ENCODE results near the gene NTRK1. TPM values are rescaled to one million over a fixed set of nuclear protein-coding genes. Genes with fewer than 3 reads are reported as not detected.

The NTRK1 gene
- total RNA-seq, 6 experiments from 2014 or later: 0.10 TPM; not detected in 5

DNA sequence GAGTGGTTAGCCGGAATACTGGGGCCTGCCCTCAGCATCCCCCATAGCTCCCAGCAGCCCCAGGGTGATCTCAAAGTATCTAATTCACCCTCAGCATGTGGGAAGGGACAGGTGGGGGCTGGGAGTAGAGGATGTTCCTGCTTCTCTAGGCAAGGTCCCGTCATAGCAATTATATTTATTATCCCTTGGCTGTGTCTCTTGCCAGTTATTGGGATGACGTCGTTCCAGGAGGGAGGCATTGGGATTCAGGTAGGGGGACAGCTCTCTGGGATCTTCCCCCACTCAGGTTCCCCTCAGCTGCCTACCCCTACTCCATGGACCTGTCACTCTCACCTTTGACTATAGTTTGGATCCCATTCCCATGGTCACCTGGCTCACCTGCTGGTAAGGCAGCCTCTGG is 21.0 kb downstream of the NTRK1 start:
- Mint-ChIP-seq H3K27ac (no peak overlapping the region), H3K4me1 (ENCODE audit: low read depth) (no peaks in the 10 kb centered on the region), H3K27me3 (ENCODE audit: insufficient read depth) (peaks cover 52% of the 10 kb centered on the region), H3K4me3 (no peak overlapping the region), H3K36me3 (ENCODE audit: low read depth) (no peaks in the 10 kb centered on the region), H3K9me3 (no peaks in the 10 kb centered on the region)
- TF ChIP-seq, protein P1, sequence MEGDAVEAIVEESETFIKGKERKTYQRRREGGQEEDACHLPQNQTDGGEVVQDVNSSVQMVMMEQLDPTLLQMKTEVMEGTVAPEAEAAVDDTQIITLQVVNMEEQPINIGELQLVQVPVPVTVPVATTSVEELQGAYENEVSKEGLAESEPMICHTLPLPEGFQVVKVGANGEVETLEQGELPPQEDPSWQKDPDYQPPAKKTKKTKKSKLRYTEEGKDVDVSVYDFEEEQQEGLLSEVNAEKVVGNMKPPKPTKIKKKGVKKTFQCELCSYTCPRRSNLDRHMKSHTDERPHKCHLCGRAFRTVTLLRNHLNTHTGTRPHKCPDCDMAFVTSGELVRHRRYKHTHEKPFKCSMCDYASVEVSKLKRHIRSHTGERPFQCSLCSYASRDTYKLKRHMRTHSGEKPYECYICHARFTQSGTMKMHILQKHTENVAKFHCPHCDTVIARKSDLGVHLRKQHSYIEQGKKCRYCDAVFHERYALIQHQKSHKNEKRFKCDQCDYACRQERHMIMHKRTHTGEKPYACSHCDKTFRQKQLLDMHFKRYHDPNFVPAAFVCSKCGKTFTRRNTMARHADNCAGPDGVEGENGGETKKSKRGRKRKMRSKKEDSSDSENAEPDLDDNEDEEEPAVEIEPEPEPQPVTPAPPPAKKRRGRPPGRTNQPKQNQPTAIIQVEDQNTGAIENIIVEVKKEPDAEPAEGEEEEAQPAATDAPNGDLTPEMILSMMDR (IDR thresholded peaks at IDR 0.05): no peak
- DNase-seq: no peak

DNA sequence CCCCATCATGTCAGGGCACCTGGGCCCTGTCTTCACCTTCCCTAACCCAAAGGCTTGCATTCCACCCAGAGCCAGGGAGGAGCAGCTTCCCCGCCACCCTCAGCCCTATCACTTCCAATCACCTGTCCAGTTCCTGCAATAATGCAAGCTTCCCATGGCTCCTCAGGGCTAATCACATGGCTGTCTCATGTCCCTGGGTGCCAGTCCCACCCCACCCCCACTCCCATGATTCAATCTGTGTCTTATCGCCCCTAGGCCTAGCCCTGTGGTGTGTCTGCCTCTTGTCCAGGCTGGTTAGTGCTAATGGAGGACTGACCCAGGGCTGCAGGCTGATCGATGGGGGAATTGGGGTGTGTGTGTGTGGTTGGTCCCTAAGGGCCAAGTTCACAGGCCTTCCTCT is 21.9 kb downstream of the NTRK1 start:
- H3K27ac Mint-ChIP-seq: no peak overlapping the region
- H3K27me3 Mint-ChIP-seq (ENCODE audit: insufficient read depth): peaks cover 56% of the 10 kb centered on the region
- no peaks in the 10 kb centered on the region for H3K36me3 Mint-ChIP-seq (ENCODE audit: low read depth)
- no peaks in the 10 kb centered on the region for H3K4me1 Mint-ChIP-seq (ENCODE audit: low read depth)
- no peak overlapping the region for H3K4me3 Mint-ChIP-seq
- TF ChIP-seq, protein P1 (IDR thresholded peaks at IDR 0.05): no peak
- DNase-seq: no peak
- no peaks in the 10 kb centered on the region for H3K9me3 Mint-ChIP-seq

DNA sequence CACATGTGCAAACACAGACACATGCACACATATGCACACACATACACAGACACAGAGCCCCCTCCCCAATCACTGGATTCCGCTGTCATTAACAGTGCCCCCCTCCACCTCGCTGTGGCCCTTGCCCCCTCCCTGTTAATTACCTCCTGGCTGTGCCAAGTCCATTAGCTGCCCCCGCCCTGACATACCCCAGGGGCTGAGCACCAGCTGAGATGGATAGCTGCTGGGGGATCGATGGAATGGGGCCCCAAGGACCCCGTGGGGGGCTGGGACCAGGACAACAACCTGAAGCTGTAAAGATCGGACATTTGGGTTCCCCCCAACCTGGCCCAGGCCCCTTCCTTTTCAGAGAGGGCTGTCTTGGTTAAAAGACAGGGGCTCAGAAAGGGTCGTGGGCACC is 23.3 kb downstream of the NTRK1 start:
- TF ChIP-seq, protein P1 (IDR thresholded peaks at IDR 0.05): no peak
- Mint-ChIP-seq H3K4me1 (ENCODE audit: low read depth) (no peaks in the 10 kb centered on the region), H3K36me3 (ENCODE audit: low read depth) (no peaks in the 10 kb centered on the region), H3K27me3 (ENCODE audit: insufficient read depth) (peaks cover 51% of the 10 kb centered on the region), H3K9me3 (no peaks in the 10 kb centered on the region), H3K4me3 (no peak overlapping the region), H3K27ac (no peak overlapping the region)
- no peak for DNase-seq

DNA sequence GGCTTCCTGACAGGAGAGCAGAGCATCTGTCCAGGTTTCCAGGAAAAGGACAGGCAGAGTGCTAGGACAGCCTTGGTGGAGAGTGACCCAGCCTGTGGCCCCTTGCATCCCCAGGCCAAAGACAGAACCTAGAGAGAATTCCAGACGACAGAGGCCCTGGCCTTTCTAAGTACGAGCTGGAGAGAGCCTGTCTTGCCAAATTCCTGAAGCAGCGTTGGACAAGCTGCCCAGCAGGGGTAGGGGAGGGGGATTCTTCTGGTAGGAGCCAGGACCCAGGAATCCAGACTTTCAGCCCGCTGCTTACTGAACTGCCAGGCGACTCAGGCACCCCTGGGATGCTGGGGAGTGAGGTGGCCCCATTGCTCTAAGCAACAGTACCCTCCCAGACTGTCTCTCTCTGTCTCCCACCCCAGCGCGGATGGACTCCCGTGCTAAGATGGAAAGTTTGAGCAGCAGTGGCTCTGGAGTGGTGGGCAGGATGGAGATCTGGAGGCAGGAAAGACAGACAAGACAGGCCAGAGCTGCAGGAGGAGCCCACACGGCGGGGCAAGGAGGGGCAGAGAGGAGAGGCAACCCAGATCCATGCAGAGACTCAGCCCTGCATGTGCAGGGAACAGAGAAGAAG is 24.0 kb downstream of the NTRK1 start:
- no peaks in the 10 kb centered on the region for H3K36me3 Mint-ChIP-seq (ENCODE audit: low read depth)
- no peaks in the 10 kb centered on the region for H3K4me1 Mint-ChIP-seq (ENCODE audit: low read depth)
- no peak for DNase-seq
- no peak overlapping the region for H3K4me3 Mint-ChIP-seq
- H3K27ac Mint-ChIP-seq: no peak overlapping the region
- no peaks in the 10 kb centered on the region for H3K9me3 Mint-ChIP-seq
- TF ChIP-seq, protein P1 (IDR thresholded peaks at IDR 0.05): no peak
- peaks cover 47% of the 10 kb centered on the region for H3K27me3 Mint-ChIP-seq (ENCODE audit: insufficient read depth)

DNA sequence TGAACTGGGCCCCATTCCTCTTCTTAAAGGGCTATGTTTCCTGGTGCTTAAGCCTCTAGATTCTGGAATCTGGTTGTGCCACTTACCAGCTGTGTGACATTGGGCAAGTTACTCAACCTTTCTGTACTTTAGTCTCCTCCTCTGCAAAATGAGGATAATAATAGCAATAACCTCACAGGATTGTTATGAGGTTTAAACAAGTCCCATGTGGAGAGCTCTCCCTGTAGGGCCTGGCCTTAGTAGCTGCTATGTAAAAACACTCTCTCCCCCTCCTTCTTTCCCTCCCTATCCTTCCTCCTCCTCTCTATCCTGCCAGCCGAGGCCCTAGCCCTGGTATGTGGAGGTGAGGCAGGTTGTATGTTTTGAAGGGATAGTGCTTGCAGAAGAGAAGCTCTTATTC is 24.6 kb downstream of the NTRK1 start:
- peaks cover 43% of the 10 kb centered on the region for H3K27me3 Mint-ChIP-seq (ENCODE audit: insufficient read depth)
- no peak overlapping the region for H3K4me3 Mint-ChIP-seq
- TF ChIP-seq, protein P1 (IDR thresholded peaks at IDR 0.05): no peak
- peak; percentile 19 for DNase-seq
- no peaks in the 10 kb centered on the region for H3K4me1 Mint-ChIP-seq (ENCODE audit: low read depth)
- no peak overlapping the region for H3K27ac Mint-ChIP-seq
- H3K36me3 Mint-ChIP-seq (ENCODE audit: low read depth): no peaks in the 10 kb centered on the region
- H3K9me3 Mint-ChIP-seq: no peaks in the 10 kb centered on the region

Measured in HFFc6 (cell line).